Measurements from ENCODE around the gene CA9.

CA9 gene

GRCh38 chr9:35717132-35717870, 43.6 kb downstream of the CA9 start:
- no peak for DNase-seq (ENCODE audit: low read depth in 2 of 2)

- no peak for DNase-seq (ENCODE audit: low read depth in 2 of 2)
Measured at GRCh38 chr9:35718721-35719511, 45.2 kb downstream of the CA9 start.

- DNase-seq (ENCODE audit: low read depth in 2 of 2): no peak
Measured at GRCh38 chr9:35719546-35719945, 45.8 kb downstream of the CA9 start.

- no peak for DNase-seq (ENCODE audit: low read depth in 2 of 2)
Measured at GRCh38 chr9:35723426-35723825, 49.7 kb downstream of the CA9 start.

- DNase-seq (ENCODE audit: low read depth in 2 of 2): no peak
Measured at GRCh38 chr9:35723908-35724307, 50.2 kb downstream of the CA9 start.

GRCh38 chr9:35725362-35725761, 51.6 kb downstream of the CA9 start:
- no peak for DNase-seq (ENCODE audit: low read depth in 2 of 2)

GRCh38 chr9:35726931-35727330, 53.2 kb downstream of the CA9 start:
- no peak for DNase-seq (ENCODE audit: low read depth in 2 of 2)

GRCh38 chr9:35727676-35728040, 53.9 kb downstream of the CA9 start:
- no peak for DNase-seq (ENCODE audit: low read depth in 2 of 2)

- peak; percentile 49 to 53 for DNase-seq (ENCODE audit: low read depth in 2 of 2)
Measured at GRCh38 chr9:35728041-35728971, 54.6 kb downstream of the CA9 start.

- DNase-seq (ENCODE audit: low read depth in 2 of 2): no peak
Measured at GRCh38 chr9:35729101-35729500, 55.4 kb downstream of the CA9 start.

GRCh38 chr9:35729700-35730485, 56.2 kb downstream of the CA9 start:
- DNase-seq (ENCODE audit: low read depth in 2 of 2): no peak

GRCh38 chr9:35730486-35730854, 56.7 kb downstream of the CA9 start:
- DNase-seq (ENCODE audit: low read depth in 2 of 2): no peak
